Urinary bladder (tissue), 4 donors: ENCODE results near the gene ARMC2. TPM values are rescaled to one million over a fixed set of nuclear protein-coding genes. Genes with fewer than 3 reads are reported as not detected.
"Not testable (repeated sequence)": the region's sequence is repeated elsewhere in the genome, so short reads cannot be mapped to it uniquely, and the experiment has no call there.

Experiments used
- DNase-seq: peaks from one replicate; pipeline ENCODE4 v3.0.0-alpha.2; 2015; ENCODE audit errors: extremely low spot score
- H3K27ac ChIP-seq: one replicate; pipeline ENCODE4 v1.5.1; 2013; ENCODE audit warnings: low read depth, mild to moderate bottlenecking, moderate library complexity
- H3K36me3 ChIP-seq: one replicate; pipeline ENCODE4 v1.6.1; 2013; ENCODE audit warnings: mild to moderate bottlenecking, moderate library complexity; ENCODE audit not compliant: insufficient read depth
- H3K4me1 ChIP-seq: one replicate; pipeline ENCODE4 v1.6.1; 2013; ENCODE audit warnings: mild to moderate bottlenecking, moderate library complexity; ENCODE audit not compliant: insufficient read depth
- H3K4me3 ChIP-seq: one replicate; pipeline ENCODE4 v1.5.1; 2013; ENCODE audit warnings: low read depth, low read length
- WGBS: extraction: QIAGEN DNeasy Blood & Tissue Kit; methylation state at CpG from one replicate; pipeline ENCODE4 v1.1.7; 2013; 5-methylcytosine and 5-hydroxymethylcytosine counted together
- polyA plus RNA-seq: library from polyadenylated mRNA; stranded (reverse); fragments of 200-250 nt; gene quantifications from one replicate; pipeline ENCODE4 v1.2.3, GENCODE V29; 2013
- total RNA-seq: library from RNA; depleted of rRNA; stranded (reverse); fragments of >200 nt; gene quantifications from one replicate; pipeline ENCODE4 v1.2.3, GENCODE V29; 2014
- donor health status: healthy with polysubstance abuse.
- donor health status: healthy.

ARMC2 gene
- total and polyA plus RNA-seq, 2 donors = 2.4 to 7.2 TPM

- WGBS = 78% methylated on average over 1 of the region's 1 CpG
- Histone ChIP-seq H3K4me3 (no peak overlapping the region), H3K36me3 (no peaks in the 10 kb centered on the region), H3K4me1 (no peaks in the 10 kb centered on the region), H3K27ac (no peak overlapping the region)
- no peak for DNase-seq
Observed at GRCh38 chr6:108810057-108810643, 38.1 kb upstream of the ARMC2 start.

DNA sequence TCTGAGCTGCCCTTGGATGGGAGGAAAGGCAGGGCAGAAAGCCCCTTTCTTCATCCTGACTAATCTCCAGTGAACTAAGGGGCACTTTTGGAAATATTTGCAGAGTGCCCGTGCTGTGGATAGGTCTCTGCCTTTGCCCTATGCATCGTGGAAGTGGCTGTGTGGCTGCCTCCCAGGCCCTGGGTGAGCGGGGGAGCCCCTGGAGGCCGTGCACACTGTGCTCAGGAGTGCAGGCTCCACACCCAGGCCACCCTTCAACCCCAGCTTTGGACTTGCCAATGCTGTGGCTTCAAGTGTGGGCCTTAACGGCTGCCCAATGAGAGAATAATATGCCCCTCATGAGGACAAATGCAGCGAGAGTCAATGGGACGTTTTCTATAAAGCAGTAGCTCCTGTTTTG lies 36.7 kb upstream of the ARMC2 start:
- Histone ChIP-seq H3K4me3 (no peak overlapping the region), H3K27ac (no peak overlapping the region), H3K36me3 (no peaks in the 10 kb centered on the region), H3K4me1 (no peaks in the 10 kb centered on the region)
- DNase-seq = no peak
- 73% methylated on average over 7 of the region's 7 CpGs for WGBS

DNA sequence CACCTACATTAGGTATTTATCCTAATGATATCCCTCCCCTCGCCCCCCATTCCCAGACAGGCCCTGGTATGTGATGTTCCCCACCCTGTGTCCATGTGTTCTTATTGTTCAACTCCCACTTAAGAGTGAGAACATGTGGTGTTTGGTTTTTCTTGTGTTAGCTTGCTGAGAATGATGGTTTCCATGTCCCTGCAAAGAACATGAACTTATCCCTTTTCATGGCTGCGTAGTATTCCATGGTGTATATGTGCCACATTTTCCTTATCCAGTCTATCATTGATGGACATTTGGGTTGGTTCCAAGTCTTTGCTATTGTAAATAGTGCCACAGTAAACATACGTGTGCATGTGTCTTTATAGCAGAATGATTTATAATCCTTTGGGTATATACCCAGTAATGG lies 35.0 kb upstream of the ARMC2 start:
- H3K27ac ChIP-seq, DNase-seq, H3K4me1 ChIP-seq, H3K36me3 ChIP-seq, H3K4me3 ChIP-seq: not testable (repeated sequence)
- 57% methylated on average over 3 of the region's 3 CpGs for WGBS

- DNase-seq, H3K27ac ChIP-seq, H3K4me1 ChIP-seq, H3K4me3 ChIP-seq, H3K36me3 ChIP-seq: not testable (repeated sequence)
- 74% methylated on average over 7 of the region's 7 CpGs for WGBS
Observed at GRCh38 chr6:108817276-108817675, 30.9 kb upstream of the ARMC2 start.

- no peak overlapping the region for H3K4me3 ChIP-seq
- H3K27ac ChIP-seq = no peak overlapping the region
- no peaks in the 10 kb centered on the region for H3K36me3 ChIP-seq
- no peak for DNase-seq
- WGBS = 55% methylated on average over 3 of the region's 3 CpGs
- no peaks in the 10 kb centered on the region for H3K4me1 ChIP-seq
Observed at GRCh38 chr6:108820006-108820405, 28.2 kb upstream of the ARMC2 start.

DNA sequence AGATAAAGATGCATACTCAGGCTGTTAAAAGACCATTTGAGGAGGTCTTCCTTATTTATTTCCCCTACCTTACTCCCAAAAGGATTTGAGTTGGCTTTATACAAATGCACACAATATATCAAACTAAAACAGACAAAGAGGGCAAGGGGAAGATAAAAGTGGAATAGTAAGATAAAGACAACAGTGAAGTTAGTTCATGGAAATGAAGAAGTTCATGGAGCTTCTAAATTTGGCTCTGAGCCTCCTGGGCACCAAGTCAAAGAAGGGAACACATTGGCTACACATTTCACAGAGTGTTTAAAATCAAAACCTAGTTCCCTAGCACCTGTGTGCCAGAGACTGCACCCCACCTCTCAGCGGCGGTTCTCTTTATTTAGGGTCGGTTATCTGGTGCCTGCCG lies 25.8 kb upstream of the ARMC2 start:
- Histone ChIP-seq H3K36me3 (no peaks in the 10 kb centered on the region), H3K27ac (no peak overlapping the region), H3K4me1 (no peaks in the 10 kb centered on the region), H3K4me3 (no peak overlapping the region)
- no peak for DNase-seq
- 90% methylated on average over 4 of the region's 4 CpGs for WGBS

DNA sequence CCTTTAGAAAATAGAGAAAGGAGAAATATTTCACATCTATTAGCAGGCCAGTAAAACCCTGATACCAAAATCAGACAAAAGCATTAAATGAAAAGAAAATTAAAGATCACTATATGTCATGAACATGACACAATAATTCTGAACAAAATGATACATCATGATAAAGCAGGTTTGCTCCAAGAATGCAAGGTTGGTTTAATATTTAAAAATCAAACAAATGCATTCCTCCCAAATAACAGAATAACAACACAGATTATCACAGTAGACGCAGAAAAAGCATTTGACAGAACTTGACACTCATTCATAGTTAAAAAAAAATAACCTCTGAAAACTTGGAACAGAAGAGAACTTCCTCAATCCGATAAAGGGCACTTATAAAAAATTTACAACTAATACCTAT lies 22.9 kb upstream of the ARMC2 start:
- Histone ChIP-seq H3K4me3 (no peak overlapping the region), H3K36me3 (no peaks in the 10 kb centered on the region), H3K4me1 (no peaks in the 10 kb centered on the region), H3K27ac (no peak overlapping the region)
- no peak for DNase-seq
- 68% methylated on average over 2 of the region's 2 CpGs for WGBS

DNA sequence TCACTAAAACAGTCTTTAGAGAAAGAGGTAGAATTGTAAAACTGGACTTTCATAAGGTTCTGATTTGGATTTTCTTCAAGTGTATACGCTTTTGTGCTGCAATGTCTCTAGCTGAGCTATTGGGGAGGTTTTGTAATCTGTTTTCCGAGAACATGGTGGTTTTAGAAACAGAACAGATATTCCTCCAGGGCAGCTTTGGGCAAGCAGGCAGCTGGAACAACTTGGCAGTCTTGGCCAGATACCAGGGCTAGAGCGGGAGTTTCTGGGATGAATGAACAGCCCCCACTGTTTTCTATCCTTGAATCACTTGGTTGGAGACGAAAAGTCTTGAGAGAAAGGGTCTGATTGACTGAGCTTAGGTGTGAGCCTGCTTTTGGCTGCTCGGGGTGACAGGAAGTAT lies 17.1 kb upstream of the ARMC2 start:
- 76% methylated on average over 5 of the region's 5 CpGs for WGBS
- Histone ChIP-seq H3K4me3 (no peak overlapping the region), H3K27ac (no peak overlapping the region), H3K36me3 (no peaks in the 10 kb centered on the region), H3K4me1 (no peaks in the 10 kb centered on the region)
- DNase-seq = no peak

GRCh38 chr6:108832738-108833137 lies 15.5 kb upstream of the ARMC2 start:
- Histone ChIP-seq H3K27ac (no peak overlapping the region), H3K4me1 (no peaks in the 10 kb centered on the region), H3K4me3 (no peak overlapping the region), H3K36me3 (no peaks in the 10 kb centered on the region)
- DNase-seq = no peak
- WGBS = 97% methylated on average over 8 of the region's 8 CpGs

DNA sequence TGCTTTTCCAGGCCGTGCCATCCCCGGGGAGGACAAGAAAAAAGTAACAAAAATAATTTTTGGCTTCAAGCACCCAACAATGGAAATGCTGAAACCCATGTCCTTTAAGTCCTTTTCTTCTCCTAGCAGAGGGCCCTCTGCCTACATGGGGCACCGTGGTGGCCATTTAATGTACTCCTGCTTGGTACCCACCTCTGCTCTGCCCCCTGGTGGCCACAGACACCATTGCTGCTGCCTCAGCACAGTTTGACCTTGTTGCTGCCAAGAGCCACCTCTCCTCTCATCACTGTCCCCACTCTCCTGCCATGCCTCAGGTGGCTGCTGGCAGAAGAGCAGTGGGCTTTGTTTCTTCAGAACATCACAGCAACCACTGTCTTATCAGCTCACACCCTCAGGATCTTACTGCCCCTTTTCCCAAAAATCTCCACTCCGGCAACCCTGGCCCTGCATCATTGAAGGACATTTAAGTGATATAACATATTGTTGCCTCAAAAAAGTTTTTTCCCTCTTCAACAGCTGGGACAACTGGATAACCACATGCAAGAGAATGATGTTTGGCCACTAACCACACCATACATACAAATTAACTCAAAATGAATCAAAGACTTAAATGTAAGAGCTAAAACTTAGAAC lies 12.9 kb upstream of the ARMC2 start:
- no peak overlapping the region for H3K27ac ChIP-seq
- WGBS = 46% methylated on average over 4 of the region's 4 CpGs
- no peaks in the 10 kb centered on the region for H3K36me3 ChIP-seq
- H3K4me1 ChIP-seq = no peaks in the 10 kb centered on the region
- H3K4me3 ChIP-seq = no peak overlapping the region
- peak; percentile 10 for DNase-seq

- H3K27ac ChIP-seq = no peak overlapping the region
- H3K4me3 ChIP-seq = no peak overlapping the region
- no peak for DNase-seq
- 82% methylated on average over 3 of the region's 3 CpGs for WGBS
- H3K4me1 ChIP-seq = no peaks in the 10 kb centered on the region
- H3K36me3 ChIP-seq = no peaks in the 10 kb centered on the region
Observed at GRCh38 chr6:108836061-108836460, 12.2 kb upstream of the ARMC2 start.

GRCh38 chr6:108837236-108837971 lies 10.8 kb upstream of the ARMC2 start:
- no peaks in the 10 kb centered on the region for H3K36me3 ChIP-seq
- H3K27ac ChIP-seq = no peak overlapping the region
- no peaks in the 10 kb centered on the region for H3K4me1 ChIP-seq
- 77% methylated on average over 4 of the region's 4 CpGs for WGBS
- no peak overlapping the region for H3K4me3 ChIP-seq
- DNase-seq = no peak

- Histone ChIP-seq H3K36me3 (no peaks in the 10 kb centered on the region), H3K27ac (no peak overlapping the region), H3K4me1 (no peaks in the 10 kb centered on the region), H3K4me3 (no peak overlapping the region)
- WGBS = 51% methylated on average over 24 of the region's 24 CpGs
- DNase-seq = no peak
Observed at GRCh38 chr6:108838101-108838717, 10.0 kb upstream of the ARMC2 start.

- H3K4me1 ChIP-seq = no peaks in the 10 kb centered on the region
Observed at GRCh38 chr6:108839083-108839642, 9.1 kb upstream of the ARMC2 start.

More at GRCh38 chr6:108839083-108839642, 9.1 kb upstream of the ARMC2 start:
- no peak for DNase-seq
- WGBS = 56% methylated on average over 9 of the region's 9 CpGs
- H3K4me3 ChIP-seq = no peak overlapping the region
- H3K36me3 ChIP-seq = no peaks in the 10 kb centered on the region
- H3K27ac ChIP-seq = no peak overlapping the region
